ENCODE data around the gene CCDC7. TPM values are rescaled to one million over a fixed set of nuclear protein-coding genes. Genes with fewer than 3 reads are reported as not detected.
"Not testable (repeated sequence)": the region's sequence is repeated elsewhere in the genome, so short reads cannot be mapped to it uniquely, and the experiment has no call there.

CCDC7 gene
- total RNA-seq, 2 donors from 2014 or later: 11.4 to 15.9 TPM

- ATAC-seq; intact Hi-C loops (cut with DNase I, micrococcal nuclease); DNase-seq: not testable (repeated sequence)
Observed at GRCh38 chr10:32895200-32895968, 449.4 kb downstream of the CCDC7 start.

GRCh38 chr10:32901815-32902214, 455.9 kb downstream of the CCDC7 start:
- no peak for ATAC-seq
- intact Hi-C loops (cut with DNase I, micrococcal nuclease): no loop called here
- DNase-seq: no peak

GRCh38 chr10:32905466-32905865, 459.5 kb downstream of the CCDC7 start:
- ATAC-seq (peak; percentile 40), DNase-seq (no peak)
- intact Hi-C loops (cut with DNase I, micrococcal nuclease): no loop called here

- DNase-seq (no peak), ATAC-seq (no peak)
- intact Hi-C loops (cut with DNase I, micrococcal nuclease): no loop called here
Observed at GRCh38 chr10:32906595-32906994, 460.7 kb downstream of the CCDC7 start.

GRCh38 chr10:32909456-32909855, 463.5 kb downstream of the CCDC7 start:
- ATAC-seq (no peak), DNase-seq (no peak)
- intact Hi-C loops (cut with DNase I, micrococcal nuclease): no loop called here

GRCh38 chr10:32909970-32910369, 464.0 kb downstream of the CCDC7 start:
- intact Hi-C loops (cut with DNase I, micrococcal nuclease); DNase-seq; ATAC-seq: not testable (repeated sequence)

GRCh38 chr10:32911285-32912016, 465.5 kb downstream of the CCDC7 start:
- intact Hi-C loops (cut with DNase I, micrococcal nuclease): no loop called here
- no peak for DNase-seq
- no peak for ATAC-seq

- intact Hi-C loops (cut with DNase I, micrococcal nuclease); DNase-seq; ATAC-seq: not testable (repeated sequence)
Observed at GRCh38 chr10:32917817-32918216, 471.9 kb downstream of the CCDC7 start.

GRCh38 chr10:32922170-32922569, 476.2 kb downstream of the CCDC7 start:
- no peak for ATAC-seq

GRCh38 chr10:32923134-32923533, 477.2 kb downstream of the CCDC7 start:
- ATAC-seq: no peak
- intact Hi-C loops (cut with DNase I, micrococcal nuclease): no loop called here

More at GRCh38 chr10:32922170-32922569, 476.2 kb downstream of the CCDC7 start:
- intact Hi-C loops (cut with DNase I, micrococcal nuclease): no loop called here
- no peak for DNase-seq

GRCh38 chr10:32923849-32924248, 477.9 kb downstream of the CCDC7 start:
- intact Hi-C loops (cut with DNase I, micrococcal nuclease): no loop called here
- ATAC-seq (no peak), DNase-seq (no peak)

More at GRCh38 chr10:32923134-32923533, 477.2 kb downstream of the CCDC7 start:
- DNase-seq: no peak

Other genes with a start within 250 kb of the CCDC7 start
- gene EPC1, start 99.0 kb upstream of the CCDC7 start, total RNA-seq: 10 to 100 TPM; 32.3 to 36.9 TPM